Neuronal stem cell (in vitro differentiated cells): ENCODE measurements around the gene PPDPF.
A peak's percentile ranks its signal among the peaks of the same experiment; 100 is the strongest.

ENCODE experiments used
- DNase-seq: peaks from one replicate; pipeline ENCODE4 v3.0.0-alpha.2; 2013; ENCODE audit warnings: low spot score
- H2AFZ ChIP-seq: one replicate; pipeline ENCODE4 v1.6.1; 2013; ENCODE audit warnings: mild to moderate bottlenecking, low read length, inconsistent platforms
- H2AK5ac ChIP-seq: 2 replicates; pipeline ENCODE4 v1.6.1; 2013; ENCODE audit warnings: low read depth, mild to moderate bottlenecking, inconsistent platforms, low read length, moderate library complexity, mixed read lengths
- H2BK120ac ChIP-seq: 2 replicates; pipeline ENCODE4 v1.6.1; 2013; ENCODE audit warnings: low read depth, mild to moderate bottlenecking, inconsistent platforms, low read length, moderate library complexity, mixed read lengths
- H2BK12ac ChIP-seq: one replicate; pipeline ENCODE4 v1.6.1; 2013; ENCODE audit warnings: low read length, inconsistent platforms
- H2BK15ac ChIP-seq: 2 replicates; pipeline ENCODE4 v1.6.1; 2013; ENCODE audit warnings: mild to moderate bottlenecking, low read length, inconsistent platforms, mixed read lengths
- H2BK5ac ChIP-seq: one replicate; pipeline ENCODE4 v1.6.1; 2013; ENCODE audit warnings: inconsistent platforms, mild to moderate bottlenecking, low read length, moderate library complexity
- H3K14ac ChIP-seq: one replicate; pipeline ENCODE4 v1.6.1; 2013; ENCODE audit warnings: low read length, inconsistent platforms
- H3K18ac ChIP-seq: 2 replicates; pipeline ENCODE4 v1.6.1; 2013; ENCODE audit warnings: low read length, inconsistent platforms
- H3K23ac ChIP-seq: 2 replicates; pipeline ENCODE4 v1.6.1; 2013; ENCODE audit warnings: low read depth, mild to moderate bottlenecking, mixed read lengths, low read length, inconsistent platforms; ENCODE audit not compliant: poor library complexity
- H3K27ac ChIP-seq: replicated peaks from 3 replicates; pipeline ENCODE4 v1.5.1; 2013; ENCODE audit warnings: low read length, inconsistent platforms
- H3K27me3 ChIP-seq, 3 experiments: 2 replicates each; pipeline ENCODE4 v1.6.1; 2013; ENCODE audit warnings: low read length in 3 of 3, mild to moderate bottlenecking in 2 of 3, inconsistent platforms in 1 of 3, low read depth in 1 of 3, mixed read lengths in 1 of 3, moderate library complexity in 1 of 3; ENCODE audit not compliant: control insufficient read depth in 3 of 3, insufficient read depth in 3 of 3
- H3K36me3 ChIP-seq, 2 donors: replicated peaks in 1 of 2; 2 replicates each; pipeline ENCODE4 v1.6.1; 2013; ENCODE audit warnings: low read length in 2 of 2; ENCODE audit not compliant: control insufficient read depth in 2 of 2, insufficient read depth in 2 of 2
- H3K4ac ChIP-seq: 2 replicates; pipeline ENCODE4 v1.6.1; 2013; ENCODE audit warnings: inconsistent platforms, mild to moderate bottlenecking, low read length, moderate library complexity
- H3K4me1 ChIP-seq, 2 donors: 1 replicate in 1 of 2; 2 replicates in 1 of 2; pipeline ENCODE4 v1.6.1; 2013; ENCODE audit warnings: low read length in 2 of 2, low read depth in 1 of 2; ENCODE audit not compliant: control insufficient read depth in 2 of 2, insufficient read depth in 1 of 2
- H3K4me2 ChIP-seq: one replicate; pipeline ENCODE4 v1.6.1; 2013; ENCODE audit warnings: mild to moderate bottlenecking, low read length, inconsistent platforms; ENCODE audit not compliant: insufficient read depth, poor library complexity, severe bottlenecking
- H3K4me3 ChIP-seq, 2 donors: 2 replicates each; pipeline ENCODE4 v1.5.1; 2013; ENCODE audit warnings: low read length in 2 of 2, mild to moderate bottlenecking in 2 of 2, inconsistent platforms in 1 of 2, moderate library complexity in 1 of 2
- H3K79me1 ChIP-seq: one replicate; pipeline ENCODE4 v1.6.1; 2013; ENCODE audit warnings: low read depth, mild to moderate bottlenecking, inconsistent platforms, low read length, moderate library complexity
- H3K9ac ChIP-seq: one replicate; pipeline ENCODE4 v1.6.1; 2013; ENCODE audit warnings: mild to moderate bottlenecking, low read depth, low read length, inconsistent platforms; ENCODE audit not compliant: poor library complexity
- H3K9me3 ChIP-seq, 2 donors: replicated peaks in 1 of 2; 2 replicates each; pipeline versions ENCODE3 to v1.6.1; 2013; ENCODE audit warnings: low read length in 2 of 2, mild to moderate bottlenecking in 2 of 2, inconsistent platforms in 1 of 2, low read depth in 1 of 2, mixed read lengths in 1 of 2, moderate library complexity in 1 of 2; ENCODE audit not compliant: control insufficient read depth in 2 of 2, insufficient read depth in 1 of 2
- H4K8ac ChIP-seq: one replicate; pipeline ENCODE4 v1.6.1; 2013; ENCODE audit warnings: low read depth, mild to moderate bottlenecking, inconsistent platforms, low read length, moderate library complexity
- H4K91ac ChIP-seq: one replicate; pipeline ENCODE4 v1.6.1; 2013; ENCODE audit warnings: low read length, low read depth, mild to moderate bottlenecking, inconsistent platforms; ENCODE audit not compliant: poor library complexity
- WGBS, 2 donors: extraction: QIAGEN DNeasy Blood & Tissue Kit; methylation state at CpG; one replicate each; pipeline ENCODE4 v1.1.7; 2013; ENCODE audit warnings: missing lambda C conversion rate in 2 of 2, mixed read lengths in 1 of 2; ENCODE audit not compliant: insufficient read length in 2 of 2, insufficient replicate concordance in 1 of 2; ENCODE audit errors: extremely low coverage in 2 of 2; 5-methylcytosine and 5-hydroxymethylcytosine counted together

The PPDPF gene

DNA sequence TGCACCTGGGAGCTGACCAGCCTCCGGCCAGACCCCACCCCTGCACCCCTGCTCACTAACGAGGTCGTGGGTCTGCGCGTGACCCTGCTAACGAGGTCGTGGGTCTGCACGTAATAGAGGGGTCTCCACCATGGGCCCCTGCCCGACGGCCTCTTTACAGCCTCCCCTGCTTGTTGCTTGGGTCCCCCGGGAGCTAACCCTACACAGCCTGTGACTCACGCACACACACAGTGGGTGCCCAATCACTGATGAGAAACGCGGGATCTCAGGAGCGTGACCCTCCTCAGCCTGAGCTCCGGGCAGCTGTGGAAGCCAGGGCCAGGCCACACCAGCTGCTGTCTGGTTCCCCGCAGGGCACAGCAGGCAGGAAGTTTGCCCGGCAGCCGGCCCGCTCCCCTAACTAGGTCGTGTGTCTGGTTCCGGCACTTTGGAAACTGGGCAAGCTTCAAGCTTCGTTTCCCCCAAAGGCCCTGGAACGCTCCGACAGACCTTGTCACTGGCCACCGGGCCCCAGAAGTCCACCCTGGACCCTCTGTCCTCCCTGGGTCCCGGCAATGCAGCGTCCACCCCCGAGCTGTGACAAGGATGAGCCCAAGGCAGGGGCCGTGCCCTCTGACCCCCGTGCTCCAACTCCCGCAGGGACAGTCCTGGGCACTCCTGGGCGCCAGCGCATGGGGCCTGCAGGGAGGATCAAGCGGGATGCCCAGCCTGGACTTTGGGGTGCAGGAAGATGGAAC is 15.8 kb downstream of the PPDPF start:
- Histone ChIP-seq H2AK5ac (peak overlapping the region; percentile 100), H3K4me2 (no peak overlapping the region), H3K79me1 (no peaks in the 10 kb centered on the region), H3K36me3 (no peaks in the 10 kb centered on the region), H2BK15ac (peak overlapping the region; percentile 97), H2BK120ac (no peak overlapping the region), H3K23ac (peak overlapping the region; percentile 80), H3K4me3 (no peak overlapping the region), H3K14ac (no peak overlapping the region), H3K9me3 (peaks cover 0 to 2% of the 10 kb centered on the region in 2 donors), H3K4me1 (peaks cover 16 to 21% of the 10 kb centered on the region in 2 donors), H4K8ac (no peak overlapping the region), H3K27me3 (peaks cover 0 to 16% (median 0%) of the 10 kb centered on the region in 3 experiments), H2BK5ac (peak overlapping the region; percentile 44), H3K18ac (peak overlapping the region; percentile 20), H3K9ac (peak overlapping the region; percentile 30), H4K91ac (no peak overlapping the region), H2AFZ (peak overlapping the region; percentile 53), H2BK12ac (peak overlapping the region; percentile 97), H3K27ac (no peak overlapping the region), H3K4ac (no peak overlapping the region)
- DNase-seq, result peak; percentile 31
- no CpG with 5 or more reads among the region's 35 CpGs for WGBS, 2 donors

DNA sequence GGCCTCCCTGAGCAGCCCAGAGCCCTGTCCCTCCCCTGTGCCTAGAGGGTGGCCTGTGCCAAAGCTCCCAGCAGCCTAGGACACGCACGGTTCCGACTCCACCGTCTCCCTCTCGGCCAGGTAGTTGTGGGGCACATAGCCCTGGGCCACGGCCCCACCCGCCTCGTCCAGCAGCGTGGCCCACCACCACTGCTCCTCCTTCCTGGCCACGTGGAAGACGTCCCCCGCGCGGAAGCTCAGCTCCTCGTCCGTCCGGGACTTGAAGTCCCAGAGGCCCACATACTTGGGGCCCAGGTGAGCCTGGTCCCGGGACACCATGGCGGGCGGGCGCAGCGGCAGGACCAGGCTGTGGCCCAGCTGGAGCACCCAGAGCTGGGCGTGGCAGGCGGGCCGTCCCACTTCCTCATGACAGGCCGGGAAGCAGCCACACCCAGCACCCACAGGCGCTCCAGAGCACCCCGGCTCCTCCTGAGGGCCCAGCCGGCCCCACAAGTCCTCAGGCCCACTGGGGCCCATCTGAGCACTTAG is 16.5 kb downstream of the PPDPF start, which contains the start of gene PTK6:
PTK6 (minus strand) TSS at position 380 of the 528 bp plus-strand sequence; CDS start at position 318, 62 bp downstream.
- H3K4ac ChIP-seq, result peak within 1 kb of the TSS; percentile 76
- H2AFZ ChIP-seq, result peak within 1 kb of the TSS; percentile 84
- no peak within 1 kb of the TSS for H4K91ac ChIP-seq
- peak within 1 kb of the TSS; percentile 81 for H3K9ac ChIP-seq
- H2BK12ac ChIP-seq, result peak within 1 kb of the TSS; percentile 100
- peak within 1 kb of the TSS in 1 of 2 donors; percentile 27 for H3K4me3 ChIP-seq
- H2AK5ac ChIP-seq, result peak within 1 kb of the TSS; percentile 100
- H3K9me3 ChIP-seq, result peaks cover 0 to 1% of the 10 kb centered on the region in 2 donors
- no peaks in the 10 kb centered on the region for H3K79me1 ChIP-seq
- H3K14ac ChIP-seq, result no peak within 1 kb of the TSS
- no CpG with 5 or more reads among the region's 29 CpGs for WGBS, 2 donors
- peak within 1 kb of the TSS; percentile 45 for H3K4me2 ChIP-seq
- H4K8ac ChIP-seq, result peak within 1 kb of the TSS; percentile 43
- no peak within 1 kb of the TSS for H3K27ac ChIP-seq
- H2BK5ac ChIP-seq, result peak within 1 kb of the TSS; percentile 75
- H2BK120ac ChIP-seq, result no peak within 1 kb of the TSS
- H3K27me3 ChIP-seq, result peaks cover 0 to 18% (median 0%) of the 10 kb centered on the region in 3 experiments
- peak within 1 kb of the TSS; percentile 90 for H3K18ac ChIP-seq
- peaks cover 16 to 21% of the 10 kb centered on the region in 2 donors for H3K4me1 ChIP-seq
- peak within 1 kb of the TSS; percentile 99 for H2BK15ac ChIP-seq
- DNase-seq, result no peak
- peak within 1 kb of the TSS; percentile 80 for H3K23ac ChIP-seq
- no peaks in the 10 kb centered on the region for H3K36me3 ChIP-seq

DNA sequence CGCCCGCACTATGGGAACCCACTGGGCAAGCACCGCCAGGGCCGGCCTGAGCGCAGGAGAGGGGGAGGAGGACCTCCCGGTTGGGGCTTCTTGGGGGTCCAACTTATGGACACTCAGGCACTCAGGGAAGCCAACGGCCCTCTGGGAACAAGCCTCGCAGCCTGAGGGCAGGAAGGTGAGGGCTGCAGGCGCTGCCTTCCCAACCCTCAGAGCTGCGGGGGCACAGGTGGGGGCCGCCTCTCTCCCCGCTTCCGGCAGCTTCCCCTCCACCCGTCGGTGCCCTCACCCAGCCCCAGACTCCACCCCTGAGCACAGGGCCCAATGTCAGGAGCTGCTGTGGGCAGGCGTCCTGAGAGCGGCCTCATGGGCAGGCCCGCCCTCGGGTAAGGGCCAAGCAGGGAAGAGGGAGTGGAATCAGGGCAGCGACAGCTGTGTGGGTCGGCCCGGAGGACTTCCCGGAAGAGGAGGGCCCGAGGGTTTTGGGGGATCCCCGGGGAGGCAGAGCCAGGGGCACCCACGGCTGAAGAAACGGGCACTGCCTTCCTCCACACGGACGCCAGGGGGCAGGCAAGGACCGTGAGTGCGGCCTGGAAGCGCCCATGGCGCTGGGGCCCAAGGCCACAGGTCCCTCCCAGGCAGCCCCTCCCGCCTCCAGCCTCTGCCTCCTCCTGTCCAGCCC is 17.1 kb downstream of the PPDPF start:
- Histone ChIP-seq H3K9ac (peak overlapping the region; percentile 81), H3K4me1 (peaks cover 16 to 21% of the 10 kb centered on the region in 2 donors), H2AFZ (peak overlapping the region; percentile 84), H3K79me1 (no peaks in the 10 kb centered on the region), H3K27me3 (peaks cover 0 to 20% (median 0%) of the 10 kb centered on the region in 3 experiments), H2BK15ac (peak overlapping the region; percentile 99), H3K36me3 (no peaks in the 10 kb centered on the region), H3K4me2 (peak overlapping the region; percentile 45), H3K4me3 (peak overlapping the region in 1 of 2 donors; percentile 27), H2AK5ac (peak overlapping the region; percentile 100), H2BK5ac (peak overlapping the region; percentile 75), H3K4ac (peak overlapping the region; percentile 76), H3K18ac (peak overlapping the region; percentile 90), H4K91ac (no peak overlapping the region), H4K8ac (peak overlapping the region; percentile 17), H2BK12ac (peak overlapping the region; percentile 100), H3K23ac (peak overlapping the region; percentile 80), H3K14ac (no peak overlapping the region), H2BK120ac (no peak overlapping the region), H3K27ac (no peak overlapping the region), H3K9me3 (no peaks in the 10 kb centered on the region)
- DNase-seq, result peak; percentile 82
- no CpG with 5 or more reads among the region's 34 CpGs for WGBS, 2 donors
